Measurements from ENCODE around the gene SMPD3. TPM values are rescaled to one million over a fixed set of nuclear protein-coding genes. Genes with fewer than 3 reads are reported as not detected.

Gene SMPD3
- total and polyA plus RNA-seq, 2 experiments from 2014 or later, result 0.27 to 2.8 TPM

- Histone ChIP-seq H3K4me1 (ENCODE audit: low read depth) (no peaks in the 10 kb centered on the region), H3K4me3 (no peak overlapping the region), H3K9me3 (ENCODE audit: low read depth) (no peaks in the 10 kb centered on the region), H3K36me3 (no peaks in the 10 kb centered on the region), H3K27me3 (no peaks in the 10 kb centered on the region), H3K27ac (no peak overlapping the region)
- TF ChIP-seq CTCF (IDR thresholded peaks at IDR 0.05; ENCODE audit: low read depth, low read length), result no peak
- DNase-seq (ENCODE audit: low read depth in 1 of 2, low spot score in 1 of 2), result no peak
Observed at GRCh38 chr16:68403177-68403576, 45.1 kb downstream of the SMPD3 start.

GRCh38 chr16:68402748-68403040 is 45.6 kb downstream of the SMPD3 start:
- H3K4me3 ChIP-seq, result no peak overlapping the region
- H3K4me1 ChIP-seq (ENCODE audit: low read depth), result no peaks in the 10 kb centered on the region
- H3K9me3 ChIP-seq (ENCODE audit: low read depth), result no peaks in the 10 kb centered on the region
- DNase-seq (ENCODE audit: low read depth in 1 of 2, low spot score in 1 of 2), result no peak
- H3K27ac ChIP-seq, result no peak overlapping the region
- no peak for TF ChIP-seq CTCF (IDR thresholded peaks at IDR 0.05; ENCODE audit: low read depth, low read length)
- no peaks in the 10 kb centered on the region for H3K36me3 ChIP-seq
- no peaks in the 10 kb centered on the region for H3K27me3 ChIP-seq

GRCh38 chr16:68401871-68402747 is 46.2 kb downstream of the SMPD3 start:
- Histone ChIP-seq H3K36me3 (no peaks in the 10 kb centered on the region), H3K9me3 (ENCODE audit: low read depth) (no peaks in the 10 kb centered on the region), H3K27ac (no peak overlapping the region), H3K27me3 (no peaks in the 10 kb centered on the region), H3K4me3 (no peak overlapping the region), H3K4me1 (ENCODE audit: low read depth) (no peaks in the 10 kb centered on the region)
- TF ChIP-seq CTCF (IDR thresholded peaks at IDR 0.05; ENCODE audit: low read depth, low read length), result no peak
- DNase-seq (ENCODE audit: low read depth in 1 of 2, low spot score in 1 of 2), result peak in 1 of 2 donors; percentile 20

GRCh38 chr16:68400924-68401460 is 47.3 kb downstream of the SMPD3 start:
- Histone ChIP-seq H3K4me1 (ENCODE audit: low read depth) (no peaks in the 10 kb centered on the region), H3K27me3 (no peaks in the 10 kb centered on the region), H3K36me3 (no peaks in the 10 kb centered on the region), H3K27ac (no peak overlapping the region), H3K4me3 (no peak overlapping the region), H3K9me3 (ENCODE audit: low read depth) (no peaks in the 10 kb centered on the region)
- TF ChIP-seq CTCF (IDR thresholded peaks at IDR 0.05; ENCODE audit: low read depth, low read length), result no peak
- DNase-seq (ENCODE audit: low read depth in 1 of 2, low spot score in 1 of 2), result no peak

DNA sequence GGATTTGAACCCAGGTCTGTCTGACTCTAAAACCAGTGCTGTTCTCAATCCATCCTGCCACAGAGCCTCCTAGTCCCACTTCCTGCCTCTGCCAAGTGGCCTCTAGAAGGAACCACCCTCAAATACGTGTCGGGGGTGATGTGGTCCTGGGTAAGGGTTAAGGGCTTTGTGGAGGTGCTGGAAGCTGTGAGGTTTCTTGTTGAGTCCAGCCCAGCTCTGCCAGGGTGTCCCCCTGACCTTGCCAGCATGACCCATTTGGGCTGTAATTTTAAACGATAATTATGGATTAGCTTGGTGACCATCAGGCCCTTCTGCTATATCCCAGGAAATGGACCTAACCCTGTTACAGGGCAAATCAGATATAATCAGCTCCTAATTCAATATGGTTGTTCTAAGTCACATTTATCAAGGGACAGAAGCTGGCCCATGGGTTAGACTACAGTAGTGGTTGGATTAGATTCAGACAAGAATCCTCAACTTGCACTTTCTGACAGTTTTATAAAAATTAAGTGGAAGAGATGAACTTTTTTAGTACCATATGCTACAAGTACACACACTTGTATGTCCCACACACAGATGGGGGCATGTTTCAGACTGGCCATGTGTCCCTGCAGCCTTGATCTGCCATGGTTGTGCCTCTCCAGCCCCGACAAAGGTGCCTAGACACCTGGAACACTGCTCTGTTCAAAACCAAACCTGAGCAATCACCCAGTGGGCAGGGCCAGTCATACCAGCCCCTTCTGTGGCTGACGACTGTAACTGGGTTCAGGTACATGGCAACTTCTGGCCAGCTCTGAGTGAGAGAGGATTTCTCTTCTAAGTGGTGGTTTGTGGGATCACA is 48.0 kb downstream of the SMPD3 start:
- H3K4me3 ChIP-seq, result no peak overlapping the region
- no peak for DNase-seq (ENCODE audit: low read depth in 1 of 2, low spot score in 1 of 2)

More for the DNA sequence above, 48.0 kb downstream of the SMPD3 start:
- Histone ChIP-seq H3K4me1 (ENCODE audit: low read depth) (no peaks in the 10 kb centered on the region), H3K9me3 (ENCODE audit: low read depth) (no peaks in the 10 kb centered on the region), H3K27ac (no peak overlapping the region), H3K36me3 (no peaks in the 10 kb centered on the region), H3K27me3 (no peaks in the 10 kb centered on the region)
- no peak for TF ChIP-seq CTCF (IDR thresholded peaks at IDR 0.05; ENCODE audit: low read depth, low read length)
